H1 (cell line): ENCODE data around the gene TMIGD2. TPM values are rescaled to one million over a fixed set of nuclear protein-coding genes. Genes with fewer than 3 reads are reported as not detected.

Source experiments
- CTCF ChIA-PET: fragments of 300-600 bp; sonication (Branson Sonifier 250); formaldehyde crosslinking; loops from one replicate; lab custom pipeline; 2021; ENCODE audit not compliant: partially characterized antibody; lab: Charles Lee
- POLR2A ChIA-PET: fragments of 300-600 bp; sonication (Branson Sonifier 250); formaldehyde crosslinking; loops from one replicate; lab custom pipeline; 2021; ENCODE audit warnings: inconsistent platforms; ENCODE audit not compliant: partially characterized antibody; lab: Charles Lee
- DNase-seq, 2 experiments: peaks; one replicate each; pipeline versions ENCODE4 v3.0.0 to v3.0.0-alpha.2; 2010 to 2022; ENCODE audit warnings: low spot score in 2 of 2, low read depth in 1 of 2, mixed read lengths in 1 of 2
- FAIRE-seq: peaks from 2 replicates; lab custom pipeline; 2011; peaks lifted over from hg19 to GRCh38; lab: Jason Lieb, UNC
- H2AFZ ChIP-seq: 2 replicates; pipeline ENCODE4 v1.8.1; 2012; ENCODE audit warnings: low read length, inconsistent platforms
- H2AK5ac ChIP-seq: 2 replicates; pipeline ENCODE4 v1.6.1; 2013; ENCODE audit warnings: low read depth, low read length
- H2BK120ac ChIP-seq: replicated peaks from 2 replicates; pipeline ENCODE3; 2013; ENCODE audit warnings: low read depth, low read length, inconsistent platforms
- H2BK12ac ChIP-seq: 2 replicates; pipeline ENCODE4 v1.6.1; 2013; ENCODE audit warnings: low read depth, low read length
- H2BK15ac ChIP-seq: 2 replicates; pipeline ENCODE4 v1.6.1; 2013; ENCODE audit warnings: low read length
- H2BK20ac ChIP-seq: 2 replicates; pipeline ENCODE4 v1.6.1; 2013; ENCODE audit warnings: low read length
- H2BK5ac ChIP-seq: 2 replicates; pipeline ENCODE4 v1.6.1; 2013; ENCODE audit warnings: low read depth, low read length
- H3K14ac ChIP-seq: 2 replicates; pipeline ENCODE4 v1.6.1; 2013; ENCODE audit warnings: inconsistent platforms; ENCODE audit not compliant: insufficient read length
- H3K18ac ChIP-seq: 2 replicates; pipeline ENCODE4 v1.6.1; 2013; ENCODE audit warnings: low read length; ENCODE audit errors: extremely low read depth
- H3K23ac ChIP-seq: 2 replicates; pipeline ENCODE4 v1.6.1; 2013; ENCODE audit warnings: inconsistent platforms; ENCODE audit not compliant: insufficient read length
- H3K23me2 ChIP-seq: 2 replicates; pipeline ENCODE4 v1.6.1; 2013; ENCODE audit warnings: low read depth, low read length
- H3K27ac ChIP-seq: 2 replicates; pipeline ENCODE4 v1.6.1; 2011; ENCODE audit warnings: low read depth, low read length, inconsistent platforms
- H3K27me3 ChIP-seq, 4 experiments: replicated peaks in 1 of 4; 1 replicate in 1 of 4; 2 replicates in 3 of 4; pipeline versions ENCODE4 v1.6.1 to v1.8.1; 2011 to 2013; ENCODE audit warnings: low read length in 3 of 4, mild to moderate bottlenecking in 3 of 4, inconsistent platforms in 2 of 4, mixed read lengths in 2 of 4, moderate library complexity in 1 of 4; ENCODE audit not compliant: control insufficient read depth in 3 of 4, insufficient read depth in 3 of 4; ENCODE audit errors: extremely low read depth in 1 of 4
- H3K36me3 ChIP-seq, 4 experiments: 2 replicates each; pipeline versions ENCODE4 v1.6.1 to v1.8.1; 2011 to 2013; ENCODE audit warnings: mild to moderate bottlenecking in 4 of 4, low read length in 3 of 4, moderate library complexity in 2 of 4, control low read depth in 1 of 4, inconsistent platforms in 1 of 4; ENCODE audit not compliant: insufficient read depth in 4 of 4, control insufficient read depth in 2 of 4
- H3K4ac ChIP-seq: replicated peaks from 2 replicates; pipeline ENCODE3; 2013; ENCODE audit warnings: low read length, low read depth, mixed read lengths, inconsistent platforms; ENCODE audit not compliant: insufficient read length
- H3K4me1 ChIP-seq, 4 experiments: replicated peaks in 1 of 4; 1 replicate in 1 of 4; 2 replicates in 3 of 4; pipeline versions ENCODE4 v1.6.1 to v1.8.1; 2011 to 2013; ENCODE audit warnings: low read length in 3 of 4, inconsistent platforms in 2 of 4, mixed read lengths in 1 of 4; ENCODE audit not compliant: insufficient read depth in 4 of 4, control insufficient read depth in 3 of 4
- H3K4me2 ChIP-seq, 2 experiments: 2 replicates each; pipeline versions ENCODE4 v1.6.1 to v1.8.1; 2011 to 2013; ENCODE audit warnings: low read depth in 2 of 2, low read length in 2 of 2, control low read depth in 1 of 2, inconsistent platforms in 1 of 2, mild to moderate bottlenecking in 1 of 2; ENCODE audit not compliant: insufficient read depth in 1 of 2
- H3K4me3 ChIP-seq, 4 experiments: fragments of 200-600, 300-600 bp in 1 of 4; sonication (generic), shearing (Covaris generic), sonication (Bioruptor Twin) in 1 of 4; 2 replicates each; pipeline versions ENCODE4 v1.5.1 to v1.8.1; 2011 to 2016; ENCODE audit warnings: low read length in 4 of 4, low read depth in 3 of 4, control low read depth in 2 of 4, inconsistent platforms in 2 of 4, mild to moderate bottlenecking in 2 of 4, mixed read lengths in 1 of 4, moderate library complexity in 1 of 4; ENCODE audit not compliant: insufficient read depth in 2 of 4; ENCODE audit errors: extremely low read depth in 1 of 4
- H3K56ac ChIP-seq: replicated peaks from 2 replicates; pipeline ENCODE3; 2013; ENCODE audit warnings: low read depth, mild to moderate bottlenecking, mixed read lengths, low read length, inconsistent platforms; ENCODE audit not compliant: insufficient read length
- H3K79me1 ChIP-seq: 2 replicates; pipeline ENCODE4 v1.6.1; 2013; ENCODE audit warnings: low read depth, low read length, control low read depth
- H3K79me2 ChIP-seq, 2 experiments: 2 replicates each; pipeline versions ENCODE4 v1.6.1 to v1.8.1; 2012 to 2013; ENCODE audit warnings: low read length in 2 of 2, mild to moderate bottlenecking in 2 of 2, inconsistent platforms in 1 of 2; ENCODE audit not compliant: insufficient read depth in 2 of 2, control insufficient read depth in 1 of 2
- H3K9ac ChIP-seq, 4 experiments: replicated peaks in 1 of 4; 1 replicate in 1 of 4; 2 replicates in 3 of 4; pipeline versions ENCODE4 v1.6.1 to v1.8.1; 2011 to 2013; ENCODE audit warnings: low read depth in 3 of 4, low read length in 3 of 4, control low read depth in 2 of 4, mild to moderate bottlenecking in 2 of 4, moderate library complexity in 2 of 4, inconsistent platforms in 1 of 4; ENCODE audit errors: extremely low read depth in 1 of 4
- H3K9me3 ChIP-seq, 2 experiments: 2 replicates each; pipeline versions ENCODE4 v1.6.1 to v1.8.1; 2012 to 2013; ENCODE audit warnings: mild to moderate bottlenecking in 2 of 2, moderate library complexity in 2 of 2, control low read depth in 1 of 2, inconsistent platforms in 1 of 2, low read depth in 1 of 2, low read length in 1 of 2, mixed read lengths in 1 of 2; ENCODE audit not compliant: insufficient read depth in 2 of 2
- H4K20me1 ChIP-seq, 2 experiments: replicated peaks in 1 of 2; 2 replicates each; pipeline versions ENCODE3 to v1.8.1; 2011 to 2013; ENCODE audit warnings: inconsistent platforms in 2 of 2, low read length in 2 of 2, mild to moderate bottlenecking in 1 of 2; ENCODE audit not compliant: insufficient read depth in 2 of 2, control insufficient read depth in 1 of 2
- H4K5ac ChIP-seq: 2 replicates; pipeline ENCODE4 v1.6.1; 2013; ENCODE audit warnings: low read length, low read depth, mixed read lengths, inconsistent platforms; ENCODE audit not compliant: insufficient read length
- H4K8ac ChIP-seq: 2 replicates; pipeline ENCODE4 v1.8.0; 2013; ENCODE audit warnings: mild to moderate bottlenecking, moderate library complexity, low read length, inconsistent platforms; ENCODE audit not compliant: insufficient read depth; ENCODE audit errors: extremely low read depth
- H4K91ac ChIP-seq: replicated peaks from 2 replicates; pipeline ENCODE3; 2013; ENCODE audit warnings: low read length, mixed read lengths, inconsistent platforms; ENCODE audit not compliant: insufficient read length
- EGR1 ChIP-seq: IDR thresholded peaks from 2 replicates; pipeline ENCODE4 v1.6.1; 2011; ENCODE audit warnings: low read depth, low read length, borderline replicate concordance
- HDAC6 ChIP-seq: IDR thresholded peaks from one replicate; pipeline ENCODE4 v1.7.1; 2012; ENCODE audit warnings: low read depth, mild to moderate bottlenecking, inconsistent platforms, low read length, moderate library complexity
- JUN ChIP-seq: IDR thresholded peaks from 2 replicates; pipeline ENCODE4 v1.6.1; 2011; ENCODE audit warnings: low read depth, mild to moderate bottlenecking, improper control_type of control experiment, low read length
- KDM1A ChIP-seq: fragments of 200-600, 300-600 bp; sonication (generic); IDR thresholded peaks from 2 replicates; pipeline ENCODE4 v1.7.1; 2016; ENCODE audit warnings: mild to moderate bottlenecking, low read length, borderline replicate concordance
- NRF1 ChIP-seq: IDR thresholded peaks from 2 replicates; pipeline ENCODE4 v1.6.1; 2011; ENCODE audit warnings: mild to moderate bottlenecking, low read depth, low read length, improper control_type of control experiment
- RXRA ChIP-seq: IDR thresholded peaks from 2 replicates; pipeline ENCODE4 v1.6.1; 2011; ENCODE audit warnings: low read depth, mild to moderate bottlenecking, low read length, moderate library complexity; ENCODE audit not compliant: insufficient read depth
- SIRT6 ChIP-seq: IDR thresholded peaks from one replicate; pipeline ENCODE4 v1.7.1; 2012; ENCODE audit warnings: low read length, inconsistent platforms
- WGBS, 2 experiments: shearing (Covaris generic) in 1 of 2; methylation state at CpG; one replicate each; pipeline versions ENCODE4 v1.1.6 to v1.1.7; 2013 to 2015; ENCODE audit warnings: low lambda C conversion rate in 2 of 2, mixed read lengths in 2 of 2, inconsistent platforms in 1 of 2, low coverage in 1 of 2, missing lambda C conversion rate in 1 of 2; ENCODE audit not compliant: insufficient replicate concordance in 2 of 2, insufficient coverage in 1 of 2, insufficient read length in 1 of 2; ENCODE audit errors: extremely low coverage in 1 of 2, missing lambda C conversion rate in 1 of 2; 5-methylcytosine and 5-hydroxymethylcytosine counted together
- polyA plus RNA-seq, 7 experiments: library from polyadenylated mRNA; depleted of rRNA in 3 of 7; stranded (reverse) in 5 of 7; unstranded in 2 of 7; fragments of >200 nt in 5 of 7; fragments of 200-250 nt in 2 of 7; gene quantifications; 1 replicate in 5 of 7; 2 replicates in 1 of 7; 4 replicates in 1 of 7; pipeline versions ENCODE4 v1.2.1 to v1.2.3, GENCODE V29; 2011 to 2013; ENCODE audit warnings: missing spikeins in 2 of 7, mixed read lengths in 2 of 7
- total RNA-seq: library from RNA; stranded (reverse); fragmentation: NEBNext Ultra II Directional; extraction: Animal tissue kit (Norgen Biotek cat#: 25700); gene quantifications from 2 replicates; pipeline ENCODE4 v1.2.1, GENCODE V29; 2021
- TF ChIP-seq, protein P1 (sequence below): IDR thresholded peaks from 2 replicates; pipeline ENCODE4 v1.6.1; 2011; ENCODE audit warnings: low read depth, mild to moderate bottlenecking, low read length; ENCODE audit not compliant: insufficient read depth

TMIGD2 gene
- total and polyA plus RNA-seq, 2 of the 8 experiments (the other 6 are each of a cell fraction or from before 2014, with no cell fraction given), result 0.39 to 0.41 TPM

DNA sequence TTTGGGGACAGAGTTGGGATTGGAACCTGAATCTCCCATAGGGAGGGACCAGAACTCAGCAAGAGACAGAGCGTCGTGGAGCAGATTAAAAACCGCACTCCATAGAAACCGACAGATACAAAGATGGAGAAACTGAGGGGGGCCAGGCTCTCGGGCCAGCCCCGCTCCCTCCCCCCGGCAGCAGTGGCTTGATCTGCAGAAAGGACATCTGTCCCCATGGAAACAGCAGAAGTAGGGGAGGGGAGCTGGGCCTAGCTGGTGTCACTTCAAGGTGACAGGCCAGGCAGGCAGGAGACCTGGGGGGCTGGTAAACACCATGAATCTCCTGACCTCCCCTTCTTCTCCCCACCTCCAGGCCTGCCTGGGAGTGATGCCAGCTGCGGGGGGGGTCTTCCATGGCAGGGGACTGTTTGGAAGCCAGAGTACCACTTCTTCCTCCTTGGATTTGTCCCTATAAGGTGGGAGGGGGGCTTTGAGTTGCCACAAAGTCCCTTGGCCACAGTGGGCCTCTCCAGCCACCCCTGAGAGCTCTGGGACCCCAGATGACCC is 10.9 kb downstream of the TMIGD2 start:
- no peaks in the 10 kb centered on the region for H4K20me1 ChIP-seq
- H2AK5ac ChIP-seq, result no peak overlapping the region
- no peak overlapping the region for H2BK5ac ChIP-seq
- no peak overlapping the region for H2BK120ac ChIP-seq
- FAIRE-seq (no peak), DNase-seq (no peak)
- no peak overlapping the region for H2AFZ ChIP-seq
- H3K27me3 ChIP-seq, result no peaks in the 10 kb centered on the region; a peak in 1 of 7 replicates
- TF ChIP-seq KDM1A (no peak), NRF1 (no peak), JUN (no peak), SIRT6 (no peak), HDAC6 (no peak), RXRA (no peak), EGR1 (no peak)
- TF ChIP-seq, protein P1, sequence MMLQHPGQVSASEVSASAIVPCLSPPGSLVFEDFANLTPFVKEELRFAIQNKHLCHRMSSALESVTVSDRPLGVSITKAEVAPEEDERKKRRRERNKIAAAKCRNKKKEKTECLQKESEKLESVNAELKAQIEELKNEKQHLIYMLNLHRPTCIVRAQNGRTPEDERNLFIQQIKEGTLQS, result no peak
- H3K79me1 ChIP-seq, result no peaks in the 10 kb centered on the region
- no peaks in the 10 kb centered on the region for H3K79me2 ChIP-seq
- CTCF ChIA-PET, result interaction anchor here (1.2 to 1.5 kb wide), 2 partner anchors 25 to 35 kb away, joined by 3 to 5 read pairs; no protein-coding TSS in a partner anchor
- H3K23ac ChIP-seq, result no peak overlapping the region
- no peak overlapping the region for H3K56ac ChIP-seq
- H3K27ac ChIP-seq, result no peak overlapping the region
- no peak overlapping the region for H2BK12ac ChIP-seq
- H3K14ac ChIP-seq, result no peak overlapping the region
- H4K5ac ChIP-seq, result no peak overlapping the region
- no peak overlapping the region for H3K18ac ChIP-seq
- H2BK20ac ChIP-seq, result no peak overlapping the region
- H3K9ac ChIP-seq, result no peak overlapping the region
- H3K23me2 ChIP-seq, result no peaks in the 10 kb centered on the region
- H3K4me2 ChIP-seq, result no peak overlapping the region
- H3K36me3 ChIP-seq, result no peaks in the 10 kb centered on the region
- H3K4ac ChIP-seq, result no peak overlapping the region
- H3K4me3 ChIP-seq, result no peak overlapping the region
- POLR2A ChIA-PET, result interaction anchor here (0.7 to 1.9 kb wide), 7 partner anchors 11 to 118 kb away, joined by 3 to 4 read pairs (median 3); partner anchors contain the start of genes CHAF1A and TMIGD2
- H4K91ac ChIP-seq, result no peak overlapping the region
- H3K4me1 ChIP-seq, result peaks cover 0 to 4% (median 0%) of the 10 kb centered on the region in 4 experiments; a peak in 2 of 7 replicates
- WGBS, 2 experiments, result 88% methylated on average over 8 of the region's 8 CpGs; no CpG with 5 or more reads in 1 of the 2 experiments
- H4K8ac ChIP-seq, result no peak overlapping the region; the same call in 1 of the 2 replicates
- no peak overlapping the region for H2BK15ac ChIP-seq
- no peaks in the 10 kb centered on the region for H3K9me3 ChIP-seq
